ENCODE data around the gene MACO1. TPM values are rescaled to one million over a fixed set of nuclear protein-coding genes. Genes with fewer than 3 reads are reported as not detected.

Gene MACO1
- total and polyA plus RNA-seq, 10 donors = 6.9 to 21.0 (median 17.3) TPM

DNA sequence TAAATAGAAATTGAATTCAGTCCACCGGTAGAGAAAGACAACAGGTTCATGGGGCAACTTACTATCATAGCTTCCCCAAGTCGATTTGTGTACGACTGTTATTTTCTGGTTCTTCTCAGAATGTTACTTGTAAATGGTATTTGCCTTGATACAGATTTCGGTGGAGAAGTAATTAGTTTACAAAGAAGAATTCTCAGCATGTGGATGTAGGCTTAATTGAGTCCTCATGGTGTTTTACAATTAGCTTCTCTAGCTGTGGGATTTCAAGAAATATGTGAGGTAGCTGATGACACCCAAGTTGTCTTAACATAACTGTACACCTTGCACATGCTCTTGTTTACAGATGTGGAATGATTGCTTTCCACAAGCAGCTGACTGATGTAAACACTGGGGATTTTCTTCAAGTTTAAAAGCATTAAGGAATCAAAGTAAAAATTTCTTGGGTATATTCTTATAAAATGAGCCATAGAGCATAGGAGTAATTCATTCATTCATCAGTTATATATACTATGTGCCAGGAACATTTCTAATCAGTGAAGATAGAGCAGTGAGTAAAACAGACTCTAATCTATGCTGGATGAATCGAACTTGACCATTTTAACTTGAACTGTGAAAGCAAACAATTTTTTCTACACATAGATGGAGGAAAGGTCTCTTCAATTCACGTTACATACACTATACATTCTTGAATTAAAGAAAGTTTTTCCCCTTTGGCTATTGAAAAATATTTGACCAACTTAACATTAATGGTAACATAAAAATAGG lies 1.4 kb downstream of the MACO1 start:
- no peak for DNase-seq
- WGBS, 5 donors = 23 to 28% (median 26%) methylated on average over 6 of the region's 6 CpGs
- peak overlapping the region in 7 of 8 donors; percentile 74 to 96 (median 94) for H3K27ac ChIP-seq
- TF ChIP-seq POLR2A (IDR thresholded peaks at IDR 0.05) = no peak
- no peaks in the 10 kb centered on the region for H3K27me3 ChIP-seq (replicated peaks in 1 of 7)
- intact Hi-C loops (cut with DNase I; ENCODE audit: low total_unique reads) = no loop called here
- no peaks in the 10 kb centered on the region for H3K9me3 ChIP-seq
- H3K4me1 ChIP-seq = peaks cover 31 to 66% (median 61%) of the 10 kb centered on the region in 6 donors
- no peaks in the 10 kb centered on the region for H3K36me3 ChIP-seq
- H3K4me3 ChIP-seq = peak overlapping the region; percentile 60 to 100 (median 94)

DNA sequence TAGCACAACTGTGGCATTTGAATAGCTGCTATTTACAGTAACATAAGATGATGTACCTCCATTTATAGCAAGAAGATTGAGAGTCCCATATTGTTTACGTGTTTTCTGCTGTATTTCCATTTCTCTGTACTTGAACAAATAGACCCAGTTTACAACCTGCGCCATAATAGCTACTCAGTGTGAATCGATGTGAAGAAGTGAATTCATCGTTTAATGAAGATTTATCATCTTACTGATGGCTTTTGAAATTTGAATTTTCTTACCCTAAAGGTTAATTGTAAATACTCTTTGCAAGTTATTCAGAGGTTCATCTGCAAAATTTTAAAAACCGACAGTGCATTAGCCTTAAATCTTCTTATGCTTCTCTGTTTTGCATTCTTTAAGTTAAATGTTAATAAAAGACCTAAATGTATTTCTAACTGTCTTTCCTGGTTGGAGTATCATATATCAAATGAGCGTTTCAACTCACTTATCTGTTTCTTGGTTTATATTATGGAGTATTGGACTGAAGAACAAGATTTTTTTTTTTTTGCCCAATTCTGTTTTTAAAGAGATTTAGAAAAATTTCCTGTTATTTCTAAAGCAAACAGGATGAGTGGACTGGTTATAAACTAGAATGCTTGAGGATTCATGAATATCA lies 2.2 kb downstream of the MACO1 start:
- Histone ChIP-seq H3K9me3 (no peaks in the 10 kb centered on the region), H3K27ac (peak overlapping the region in 2 of 8 donors; percentile 19 to 52)
- TF ChIP-seq POLR2AphosphoS5 (IDR thresholded peaks at IDR 0.05) (no peak), POLR2A (IDR thresholded peaks at IDR 0.05) (no peak)
- TF ChIP-seq, protein P1, sequence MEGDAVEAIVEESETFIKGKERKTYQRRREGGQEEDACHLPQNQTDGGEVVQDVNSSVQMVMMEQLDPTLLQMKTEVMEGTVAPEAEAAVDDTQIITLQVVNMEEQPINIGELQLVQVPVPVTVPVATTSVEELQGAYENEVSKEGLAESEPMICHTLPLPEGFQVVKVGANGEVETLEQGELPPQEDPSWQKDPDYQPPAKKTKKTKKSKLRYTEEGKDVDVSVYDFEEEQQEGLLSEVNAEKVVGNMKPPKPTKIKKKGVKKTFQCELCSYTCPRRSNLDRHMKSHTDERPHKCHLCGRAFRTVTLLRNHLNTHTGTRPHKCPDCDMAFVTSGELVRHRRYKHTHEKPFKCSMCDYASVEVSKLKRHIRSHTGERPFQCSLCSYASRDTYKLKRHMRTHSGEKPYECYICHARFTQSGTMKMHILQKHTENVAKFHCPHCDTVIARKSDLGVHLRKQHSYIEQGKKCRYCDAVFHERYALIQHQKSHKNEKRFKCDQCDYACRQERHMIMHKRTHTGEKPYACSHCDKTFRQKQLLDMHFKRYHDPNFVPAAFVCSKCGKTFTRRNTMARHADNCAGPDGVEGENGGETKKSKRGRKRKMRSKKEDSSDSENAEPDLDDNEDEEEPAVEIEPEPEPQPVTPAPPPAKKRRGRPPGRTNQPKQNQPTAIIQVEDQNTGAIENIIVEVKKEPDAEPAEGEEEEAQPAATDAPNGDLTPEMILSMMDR (IDR thresholded peaks at IDR 0.05 in 8 of 11, conservative IDR thresholded peaks at IDR 0.05 in 3 of 11) = no peak

DNA sequence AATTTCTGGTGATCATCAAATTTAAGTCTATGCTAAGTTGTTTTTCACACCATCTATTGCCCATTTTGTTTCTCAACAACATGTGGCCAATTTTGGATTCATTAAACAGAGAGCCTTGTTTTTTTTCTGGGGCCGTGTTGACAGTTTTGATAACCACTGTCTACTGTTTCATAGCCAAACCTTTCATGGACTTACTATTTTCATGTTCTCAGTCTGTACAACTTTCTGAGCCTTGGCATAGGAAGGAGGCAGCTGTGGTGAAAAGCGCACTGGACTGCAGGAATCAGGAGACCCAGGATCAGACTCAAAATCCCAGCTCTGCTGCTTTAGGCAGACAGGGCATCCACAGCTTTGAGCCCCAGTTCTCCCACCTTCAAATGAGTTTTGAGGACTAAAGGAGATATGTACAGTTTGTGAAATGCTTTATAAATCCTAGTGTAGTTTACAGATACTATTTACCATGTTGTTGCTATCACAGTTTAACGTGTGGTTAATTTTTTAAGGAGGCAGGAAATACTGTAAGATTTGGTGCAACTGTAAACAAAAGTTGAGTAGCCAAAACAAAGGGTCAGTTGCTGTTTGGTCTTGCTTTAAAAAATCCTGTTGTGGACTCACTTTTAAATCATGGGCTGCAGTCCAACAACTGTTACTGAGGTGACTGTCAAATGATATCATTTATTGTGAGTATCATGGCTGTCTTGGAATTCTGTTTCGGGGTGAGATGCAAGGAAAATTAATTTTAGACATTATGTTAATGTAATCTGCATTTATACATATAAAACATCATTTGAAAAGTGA lies 2.9 kb downstream of the MACO1 start:
- 60 to 72% (median 64%) methylated on average over 4 of the region's 4 CpGs for WGBS, 5 donors
- peak overlapping the region in 5 of 8 donors; percentile 6 to 58 (median 34) for H3K27ac ChIP-seq
- peak overlapping the region in 1 of 8 donors; percentile 3 for H3K4me3 ChIP-seq
- TF ChIP-seq POLR2AphosphoS5 (IDR thresholded peaks at IDR 0.05) (no peak), POLR2A (IDR thresholded peaks at IDR 0.05) (no peak)
- TF ChIP-seq, protein P1 (IDR thresholded peaks at IDR 0.05 in 8 of 11, conservative IDR thresholded peaks at IDR 0.05 in 3 of 11) = no peak
- no peaks in the 10 kb centered on the region for H3K9me3 ChIP-seq
- H3K4me1 ChIP-seq = peaks cover 31 to 72% (median 61%) of the 10 kb centered on the region in 6 donors
- peaks cover 0 to 11% (median 0%) of the 10 kb centered on the region in 6 donors for H3K36me3 ChIP-seq
- DNase-seq = no peak
- intact Hi-C loops (cut with DNase I; ENCODE audit: low total_unique reads) = no loop called here
- no peaks in the 10 kb centered on the region for H3K27me3 ChIP-seq (replicated peaks in 1 of 7)

More for the DNA sequence above, 2.2 kb downstream of the MACO1 start:
- DNase-seq = no peak
- Histone ChIP-seq H3K36me3 (peaks cover 0 to 7% (median 0%) of the 10 kb centered on the region in 6 donors), H3K4me3 (peak overlapping the region in 2 of 8 donors; percentile 74 to 90), H3K4me1 (peaks cover 31 to 68% (median 61%) of the 10 kb centered on the region in 6 donors), H3K27me3 (replicated peaks in 1 of 7) (no peaks in the 10 kb centered on the region)
- WGBS, 5 donors = 84 to 91% (median 88%) methylated on average over 6 of the region's 6 CpGs
- intact Hi-C loops (cut with DNase I; ENCODE audit: low total_unique reads) = no loop called here

DNA sequence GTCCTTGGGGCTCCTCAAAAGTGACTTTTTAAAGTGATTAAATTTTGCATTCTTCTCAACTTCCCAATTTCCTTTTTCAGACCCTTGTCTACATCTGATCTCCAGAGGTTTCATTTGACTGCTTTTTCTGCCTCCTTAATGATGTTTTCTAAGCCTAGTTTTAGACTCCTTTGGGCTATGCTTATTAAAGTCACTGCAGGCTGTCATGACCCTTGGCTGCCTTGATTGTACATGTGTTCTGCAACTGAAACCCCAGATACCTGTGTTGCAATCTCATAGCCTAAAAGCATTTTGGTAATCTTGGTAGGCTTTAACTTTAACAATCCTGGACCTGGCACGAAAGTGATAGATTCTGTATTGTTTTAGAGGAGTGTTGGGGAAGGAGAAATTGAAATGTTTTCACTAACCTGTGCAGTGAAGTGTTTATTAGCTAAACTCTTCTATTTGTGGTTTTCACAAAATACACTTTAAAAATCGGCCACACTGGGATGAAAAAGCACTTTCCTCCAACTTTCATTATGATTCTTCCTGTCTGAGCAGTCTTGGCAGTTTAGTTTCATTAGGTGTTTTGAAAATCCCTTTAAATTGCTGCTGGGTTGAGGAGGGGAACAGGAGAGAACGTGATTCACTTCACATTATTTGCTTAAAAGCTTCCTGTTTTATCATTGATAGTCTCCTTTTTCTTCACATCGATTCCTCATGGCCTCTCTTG lies 4.9 kb downstream of the MACO1 start:
- WGBS, 5 donors = 9 to 13% (median 11%) methylated on average over 4 of the region's 4 CpGs
- Histone ChIP-seq H3K36me3 (peaks cover 0 to 11% (median 0%) of the 10 kb centered on the region in 6 donors), H3K9me3 (no peaks in the 10 kb centered on the region), H3K27ac (peak overlapping the region in 6 of 8 donors; percentile 33 to 58 (median 44)), H3K4me3 (peak overlapping the region in 2 of 8 donors; percentile 14 to 16), H3K4me1 (peaks cover 31 to 74% (median 55%) of the 10 kb centered on the region in 6 donors), H3K27me3 (replicated peaks in 1 of 7) (no peaks in the 10 kb centered on the region)
- intact Hi-C loops (cut with DNase I; ENCODE audit: low total_unique reads) = no loop called here
- DNase-seq = no peak
- TF ChIP-seq POLR2AphosphoS5 (IDR thresholded peaks at IDR 0.05) (no peak), POLR2A (IDR thresholded peaks at IDR 0.05) (no peak)
- TF ChIP-seq, protein P1 (IDR thresholded peaks at IDR 0.05 in 8 of 11, conservative IDR thresholded peaks at IDR 0.05 in 3 of 11) = no peak
